Measurements from ENCODE around the gene RNF182. TPM values are rescaled to one million over a fixed set of nuclear protein-coding genes. Genes with fewer than 3 reads are reported as not detected.

Gene RNF182
- total and polyA plus RNA-seq, 10 of the 15 experiments (the other 5 are each of a cell fraction or from before 2014, with no cell fraction given): not detected

GRCh38 chr6:13918686-13919250, 6.0 kb upstream of the RNF182 start:
- CTCF ChIA-PET: interaction anchor here (1.2 to 4.4 kb wide), 3 partner anchors 9 to 148 kb away, joined by 3 to 17 read pairs (median 9); no protein-coding TSS in a partner anchor
- Histone ChIP-seq H3K4me3 (no peak overlapping the region), H3K27ac (ENCODE audit: control insufficient read depth, insufficient read depth) (no peak overlapping the region), H3K9ac (ENCODE audit: control insufficient read depth, insufficient read depth, low read length) (no peak overlapping the region), H3K9me3 (replicated peaks; ENCODE audit: control insufficient read depth, insufficient read depth, low read length) (no peaks in the 10 kb centered on the region), H2AFZ (ENCODE audit: control insufficient read depth, low read depth, low read length) (no peak overlapping the region), H4K20me1 (ENCODE audit: control insufficient read depth, insufficient read depth) (no peaks in the 10 kb centered on the region), H3K4me1 (ENCODE audit: control insufficient read depth, insufficient read depth, low read length) (no peaks in the 10 kb centered on the region), H3K79me2 (ENCODE audit: control insufficient read depth, insufficient read depth, low read length) (no peaks in the 10 kb centered on the region), H3K27me3 (replicated peaks in 1 of 2; ENCODE audit: control insufficient read depth in 2 of 2, insufficient read depth in 2 of 2, low read length in 1 of 2) (peaks cover 0 to 7% of the 10 kb centered on the region in 2 experiments; a peak in 1 of 4 replicates), H3K4me2 (ENCODE audit: control insufficient read depth, insufficient read depth) (no peak overlapping the region), H3K36me3 (ENCODE audit: control insufficient read depth in 2 of 2, insufficient read depth in 2 of 2, low read length in 1 of 2) (no peaks in the 10 kb centered on the region)
- SMC1A ChIA-PET (ENCODE audit: uncharacterized antibody, unreplicated experiment): interaction anchor here (1.0 to 1.6 kb wide), 3 partner anchors 9 to 148 kb away, joined by 3 to 4 read pairs (median 4); no protein-coding TSS in a partner anchor
- DNase-seq (ENCODE audit: low read depth, low spot score) (no peak), FAIRE-seq (no peak), ATAC-seq (no peak)
- no TSS peak for BruUV-seq (replicated peaks)
- 51% methylated on average over 4 of the region's 4 CpGs for WGBS (ENCODE audit: insufficient coverage, insufficient replicate concordance, low lambda C conversion rate, missing lambda C conversion rate)
- no peak for TF ChIP-seq SREBF1 (IDR thresholded peaks at IDR 0.05; ENCODE audit: low read length)
- no peak for TF ChIP-seq RFX5 (IDR thresholded peaks at IDR 0.05; ENCODE audit: low read depth, low read length)
- TF ChIP-seq CBX3 (IDR thresholded peaks at IDR 0.05; ENCODE audit: borderline replicate concordance, low read depth): no peak
- TF ChIP-seq RUNX3 (IDR thresholded peaks at IDR 0.05; ENCODE audit: low read length): no peak
- TF ChIP-seq NFXL1 (IDR thresholded peaks at IDR 0.05; ENCODE audit: borderline replicate concordance): no peak
- TF ChIP-seq GATAD2B (conservative IDR thresholded peaks at IDR 0.05; ENCODE audit: low read depth): no peak
- TF ChIP-seq FOS (IDR thresholded peaks at IDR 0.05; ENCODE audit: borderline replicate concordance, extremely low read depth, insufficient read length): no peak
- in situ Hi-C loops (cut with MboI) (loop anchor here (25.0 kb wide), 1 partner anchor 1544 kb away; no protein-coding TSS in a partner anchor), intact Hi-C loops (cut with micrococcal nuclease; ENCODE audit: unreplicated experiment) (no loop called here)
- RAD21 ChIA-PET (ENCODE audit: unreplicated experiment): no interaction called here
- POLR2A ChIA-PET: no interaction called here

GRCh38 chr6:13919861-13920260, 4.9 kb upstream of the RNF182 start:
- H2AFZ ChIP-seq (ENCODE audit: control insufficient read depth, low read depth, low read length): no peak overlapping the region
- no peaks in the 10 kb centered on the region for H3K79me2 ChIP-seq (ENCODE audit: control insufficient read depth, insufficient read depth, low read length)
- no peak overlapping the region for H3K9ac ChIP-seq (ENCODE audit: control insufficient read depth, insufficient read depth, low read length)
- ChIA-PET CTCF (interaction anchor here (1.1 to 4.4 kb wide), 3 partner anchors 9 to 147 kb away, joined by 3 to 17 read pairs (median 9); no protein-coding TSS in a partner anchor), RAD21 (ENCODE audit: unreplicated experiment) (no interaction called here), POLR2A (no interaction called here), SMC1A (ENCODE audit: uncharacterized antibody, unreplicated experiment) (interaction anchor here (1.0 to 1.6 kb wide), 3 partner anchors 11 to 144 kb away, joined by 3 to 4 read pairs (median 4); no protein-coding TSS in a partner anchor)
- no peak overlapping the region for H3K4me3 ChIP-seq
- peaks cover 4 to 14% of the 10 kb centered on the region in 2 experiments; a peak in 3 of 4 replicates for H3K27me3 ChIP-seq (replicated peaks in 1 of 2; ENCODE audit: control insufficient read depth in 2 of 2, insufficient read depth in 2 of 2, low read length in 1 of 2)
- no peak overlapping the region for H3K4me2 ChIP-seq (ENCODE audit: control insufficient read depth, insufficient read depth)
- WGBS (ENCODE audit: insufficient coverage, insufficient replicate concordance, low lambda C conversion rate, missing lambda C conversion rate): 0% methylated on average over 1 of the region's 1 CpG
- H3K36me3 ChIP-seq (ENCODE audit: control insufficient read depth in 2 of 2, insufficient read depth in 2 of 2, low read length in 1 of 2): no peaks in the 10 kb centered on the region
- ATAC-seq (no peak), FAIRE-seq (no peak), DNase-seq (ENCODE audit: low read depth, low spot score) (no peak)
- peaks cover 3% of the 10 kb centered on the region; the same call in 1 of the 2 replicates for H3K4me1 ChIP-seq (ENCODE audit: control insufficient read depth, insufficient read depth, low read length)
- no TSS peak for BruUV-seq (replicated peaks)
- no peaks in the 10 kb centered on the region for H3K9me3 ChIP-seq (replicated peaks; ENCODE audit: control insufficient read depth, insufficient read depth, low read length)
- H3K27ac ChIP-seq (ENCODE audit: control insufficient read depth, insufficient read depth): no peak overlapping the region
- in situ Hi-C loops (cut with MboI): loop anchor here (25.0 kb wide), 1 partner anchor 1542 kb away; no protein-coding TSS in a partner anchor
- no peaks in the 10 kb centered on the region for H4K20me1 ChIP-seq (ENCODE audit: control insufficient read depth, insufficient read depth)
- intact Hi-C loops (cut with micrococcal nuclease; ENCODE audit: unreplicated experiment): no loop called here
- TF ChIP-seq PML (IDR thresholded peaks at IDR 0.05; ENCODE audit: low read length): no peak
- no peak for TF ChIP-seq FOS (IDR thresholded peaks at IDR 0.05; ENCODE audit: borderline replicate concordance, extremely low read depth, insufficient read length)
- no peak for TF ChIP-seq CEBPZ (IDR thresholded peaks at IDR 0.05; ENCODE audit: low read depth, low read length)
- no peak for TF ChIP-seq LARP7 (IDR thresholded peaks at IDR 0.05)
- TF ChIP-seq IRF3 (IDR thresholded peaks at IDR 0.05): no peak
- no peak for TF ChIP-seq ATF2 (IDR thresholded peaks at IDR 0.05; ENCODE audit: low read length)
